Measurements from ENCODE around the gene PGA5.

DNA sequence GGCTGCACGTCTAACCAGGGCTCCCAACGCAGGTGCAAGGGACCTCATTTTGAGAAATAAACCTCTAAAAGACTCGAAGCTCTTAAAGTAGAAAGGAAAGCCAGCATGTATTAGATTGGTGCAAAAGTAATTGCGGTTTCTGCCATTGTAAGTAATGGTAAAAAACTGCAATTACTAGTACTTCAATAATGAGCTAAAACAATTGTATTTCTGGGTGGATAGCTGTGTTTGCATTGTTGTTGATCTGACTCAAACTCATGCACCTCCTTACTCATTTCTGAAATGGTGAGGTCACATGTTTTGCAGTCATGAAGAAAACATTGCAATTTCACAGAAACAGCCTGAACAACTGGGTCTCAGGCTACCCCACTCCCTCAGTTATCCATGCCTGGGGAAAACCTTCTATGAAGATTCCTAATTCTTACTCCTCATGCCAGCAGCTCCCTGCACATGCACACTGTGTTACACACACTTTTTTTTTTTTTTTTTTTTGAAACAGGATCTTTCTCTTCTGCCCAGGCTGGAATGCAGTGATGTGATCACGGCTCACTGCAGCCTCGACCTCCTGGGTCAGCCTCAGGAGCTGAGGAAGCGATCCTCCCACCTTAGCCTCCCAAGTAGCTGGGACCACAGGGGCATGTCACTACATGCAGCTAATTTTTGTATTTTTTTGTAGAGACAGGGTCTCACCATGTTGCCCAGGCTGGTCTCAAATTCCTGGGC is 29.5 kb downstream of the PGA5 start:
- TF ChIP-seq CTCF (optimal IDR thresholded peaks at IDR 0.05 in 1 of 3, IDR thresholded peaks at IDR 0.05 in 1 of 3, conservative IDR thresholded peaks at IDR 0.05 in 1 of 3; ENCODE audit: extremely low read depth in 1 of 3, insufficient read depth in 2 of 3, low read length in 3 of 3) (no peak), EZH2 (IDR thresholded peaks at IDR 0.05; ENCODE audit: low read length) (no peak)
